Left renal pelvis (tissue), 4 donors: Measurements from ENCODE around the gene TRIM15. TPM values are rescaled to one million over a fixed set of nuclear protein-coding genes. Genes with fewer than 3 reads are reported as not detected.

Source experiments
- DNase-seq, 4 donors: peaks; one replicate each; pipeline ENCODE4 v3.0.0-alpha.2; 2013; ENCODE audit warnings: low read depth in 4 of 4, low spot score in 3 of 4
- polyA plus RNA-seq, 4 donors: library from polyadenylated mRNA; unstranded; fragments of 120-200 nt; gene quantifications; one replicate each; pipeline ENCODE4 v1.2.1, GENCODE V29; 2013; ENCODE audit not compliant: insufficient read length in 4 of 4

Gene TRIM15
- polyA plus RNA-seq, 4 donors: 0.14 TPM; not detected in 3

DNA sequence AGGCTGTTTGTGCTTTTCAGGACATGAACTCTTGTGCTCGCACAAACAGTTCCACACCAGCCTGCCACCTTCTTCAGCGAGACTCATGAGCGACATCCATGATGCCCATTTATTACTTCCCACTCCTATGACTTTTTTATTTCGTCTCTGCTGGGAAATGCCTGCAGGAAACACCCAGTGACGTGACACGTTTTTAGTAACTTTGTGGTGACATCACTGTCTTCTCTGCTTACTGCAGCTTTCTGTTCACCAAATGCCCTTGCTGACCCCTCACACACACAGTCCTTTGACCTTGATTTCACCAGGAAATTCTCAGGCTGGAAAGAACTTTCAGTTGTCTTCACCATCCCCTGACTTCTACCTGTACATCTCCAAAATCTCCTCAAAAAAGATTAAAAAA, 18.5 kb upstream of the TRIM15 start:
- no peak for DNase-seq

DNA sequence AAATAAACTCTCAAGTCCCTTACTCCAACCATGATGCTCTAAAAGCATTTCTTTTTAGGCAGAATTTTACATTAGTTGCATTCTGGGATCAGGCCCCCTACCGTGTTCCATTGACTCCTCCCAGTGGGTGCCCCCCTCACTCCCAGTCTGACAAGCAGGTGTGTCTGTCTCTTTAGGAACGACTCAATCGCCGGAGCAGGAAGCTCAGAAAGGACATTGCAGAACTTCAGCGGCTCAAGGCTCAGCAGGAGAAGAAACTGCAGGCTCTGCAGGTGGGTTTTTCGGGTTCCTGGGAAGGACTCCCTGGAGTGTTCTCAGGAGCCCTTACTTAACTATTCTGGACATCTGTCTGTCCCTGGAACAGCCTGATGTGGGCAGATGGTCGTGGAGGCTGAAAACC, 17.5 kb upstream of the TRIM15 start:
- DNase-seq: no peak

- DNase-seq: no peak
Measured at GRCh38 chr6:30147096-30147495, 16.2 kb upstream of the TRIM15 start.

DNA sequence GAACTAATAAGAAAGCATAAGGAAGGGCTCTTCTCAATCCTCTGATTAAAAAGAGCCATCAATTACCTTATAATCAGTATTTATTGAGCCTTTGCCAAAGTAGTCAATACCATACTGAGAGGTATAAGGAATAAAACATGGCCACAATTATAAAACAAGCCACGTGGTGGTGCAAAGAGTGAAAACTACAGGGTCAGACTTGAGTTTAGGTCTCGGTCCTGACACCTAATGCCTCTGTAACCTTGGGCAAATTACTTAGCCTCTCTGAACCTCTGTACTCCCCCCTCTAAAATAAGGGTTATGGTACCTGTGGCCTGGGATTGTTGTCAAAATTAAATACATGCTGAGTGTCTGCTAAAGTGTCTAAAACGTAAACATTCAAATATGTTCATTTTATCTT, 14.1 kb upstream of the TRIM15 start:
- DNase-seq: no peak

- no peak for DNase-seq
Measured at GRCh38 chr6:30149858-30150550, 13.3 kb upstream of the TRIM15 start.

- DNase-seq: no peak
Measured at GRCh38 chr6:30150671-30151395, 12.5 kb upstream of the TRIM15 start.

DNA sequence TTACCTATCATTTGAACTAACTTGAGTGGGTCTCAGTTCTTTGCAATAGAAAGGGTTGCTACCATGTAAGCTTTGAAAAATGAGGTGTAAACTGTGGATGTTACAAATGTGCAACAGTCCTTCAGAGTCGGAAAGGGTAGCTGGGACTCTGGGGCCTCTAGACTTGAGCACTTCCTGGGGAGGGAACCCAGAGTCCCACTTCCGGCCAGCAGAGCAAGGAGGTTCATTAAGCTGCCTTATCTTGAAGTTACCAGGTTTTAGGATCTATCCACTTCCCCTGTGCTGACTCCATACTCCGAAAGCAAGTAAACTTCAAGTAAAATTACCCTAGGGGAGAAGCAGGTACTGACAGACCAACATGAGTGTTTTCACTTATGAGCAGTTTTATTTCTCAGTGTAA, 11.8 kb upstream of the TRIM15 start:
- no peak for DNase-seq

DNA sequence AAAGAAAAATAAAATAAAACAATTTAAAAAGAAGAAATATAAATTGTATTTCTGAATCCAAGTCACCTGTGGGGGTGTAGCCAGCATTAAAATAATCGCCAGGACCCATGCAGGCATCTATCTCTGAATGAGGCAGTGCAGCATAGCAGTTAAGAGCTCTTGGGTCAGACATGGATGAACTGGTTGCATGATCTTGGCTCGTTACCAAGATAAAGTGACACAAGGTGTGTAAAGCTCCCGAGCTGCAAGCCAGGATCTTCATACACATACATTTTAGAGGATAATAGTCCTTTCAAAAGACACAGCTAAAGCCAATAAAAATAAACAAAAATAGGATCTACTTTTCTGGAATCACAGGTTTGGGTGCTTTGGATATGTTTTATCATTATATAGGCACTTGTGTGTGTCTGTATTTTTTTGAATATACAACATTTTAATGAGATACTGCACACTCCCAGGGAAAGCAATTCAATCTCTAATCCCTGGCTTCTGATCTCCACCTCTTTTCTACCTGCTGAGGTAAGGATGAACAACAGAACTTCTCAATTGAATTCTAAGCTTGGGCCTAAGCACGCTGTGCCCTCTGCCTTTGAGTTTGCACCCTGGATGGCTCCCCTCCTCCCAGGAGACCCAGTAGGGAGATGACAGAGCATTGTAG, 11.2 kb upstream of the TRIM15 start:
- DNase-seq: no peak

DNA sequence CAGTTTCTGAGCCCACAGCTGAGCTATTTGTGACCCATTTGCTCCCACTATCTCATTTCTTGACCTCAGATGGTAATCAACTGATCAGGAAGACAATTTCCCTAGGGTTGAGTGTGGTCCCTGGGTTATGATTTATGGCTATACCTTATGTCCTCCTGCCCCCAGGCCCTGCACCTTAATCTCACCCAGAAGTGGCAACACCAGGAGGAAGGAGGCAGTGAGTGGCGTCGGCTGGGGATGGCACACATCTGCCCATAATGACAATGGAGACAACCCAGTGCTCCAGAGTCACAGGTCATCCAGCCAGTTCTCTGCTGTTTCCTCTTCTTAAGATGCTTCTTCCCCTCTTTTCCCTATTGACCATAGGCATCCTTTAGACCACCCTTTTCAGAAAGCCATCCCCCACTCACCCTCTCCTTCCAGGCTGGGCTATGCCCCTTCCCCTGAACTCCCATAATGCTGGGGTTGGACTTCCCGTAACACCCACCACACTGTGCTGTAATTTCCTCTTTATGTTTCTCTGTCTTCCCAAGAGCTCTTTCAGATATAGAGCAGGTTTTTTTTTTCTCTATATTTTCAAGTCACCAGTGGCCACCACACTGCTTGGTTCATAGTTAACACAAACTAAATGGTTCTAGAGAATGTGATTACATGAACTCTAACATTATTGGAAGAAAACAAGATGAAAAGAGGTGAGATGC, 10.3 kb upstream of the TRIM15 start:
- no peak for DNase-seq

- no peak for DNase-seq
Measured at GRCh38 chr6:30154061-30154460, 9.3 kb upstream of the TRIM15 start.

GRCh38 chr6:30154709-30155519, 8.4 kb upstream of the TRIM15 start:
- no peak for DNase-seq

GRCh38 chr6:30155520-30156261, 7.7 kb upstream of the TRIM15 start:
- no peak for DNase-seq

- no peak for DNase-seq
Measured at GRCh38 chr6:30156262-30156599, 7.1 kb upstream of the TRIM15 start.

- DNase-seq: no peak
Measured at GRCh38 chr6:30156774-30157173, 6.6 kb upstream of the TRIM15 start.

GRCh38 chr6:30157581-30157980, 5.8 kb upstream of the TRIM15 start:
- no peak for DNase-seq

DNA sequence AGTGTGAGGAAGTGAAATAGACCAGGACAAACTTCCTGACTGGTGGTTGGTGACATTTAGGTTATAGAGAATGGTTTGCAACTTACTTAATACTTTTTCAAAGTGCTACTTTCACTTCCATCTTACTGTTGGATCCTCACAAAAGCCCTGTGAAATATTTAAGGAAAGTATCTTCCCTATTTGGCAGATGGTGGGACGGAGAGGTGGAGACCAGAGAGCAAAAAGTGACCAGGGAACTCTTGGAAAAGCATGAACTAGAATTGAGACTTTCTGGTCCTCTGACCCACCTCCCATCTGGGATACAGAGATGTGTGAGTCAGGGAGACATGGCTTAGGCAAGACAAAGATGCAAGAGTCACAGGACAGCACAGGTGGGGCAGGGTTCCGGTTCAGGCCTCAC, 5.3 kb upstream of the TRIM15 start:
- no peak for DNase-seq

DNA sequence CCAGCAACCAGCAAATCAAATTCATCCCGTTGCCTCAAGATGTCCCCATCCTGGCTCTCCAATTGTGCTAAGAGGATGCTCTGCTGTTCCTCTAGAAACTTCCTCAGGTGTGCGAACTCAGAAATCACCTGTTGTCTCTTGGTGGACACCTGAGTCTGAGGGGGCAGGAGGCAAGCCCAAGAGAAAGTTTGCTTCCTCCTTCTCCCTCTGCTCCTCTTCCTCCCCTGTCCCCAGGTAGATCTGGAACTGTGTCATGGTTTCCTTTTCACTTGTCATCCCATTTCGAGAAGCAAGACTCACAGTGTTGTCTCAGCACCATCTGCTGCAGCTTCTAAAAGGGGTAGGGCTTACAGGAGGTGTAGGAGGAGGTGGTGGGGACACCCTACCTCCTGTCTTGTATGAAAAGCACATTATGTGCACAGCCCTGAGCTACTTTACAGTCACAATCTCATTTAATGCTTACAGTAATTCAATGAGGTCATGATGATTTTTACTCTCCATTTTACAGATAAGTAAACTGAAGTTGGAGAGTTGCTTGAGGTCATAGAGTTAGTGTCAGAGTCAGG, 4.8 kb upstream of the TRIM15 start:
- DNase-seq: no peak

DNA sequence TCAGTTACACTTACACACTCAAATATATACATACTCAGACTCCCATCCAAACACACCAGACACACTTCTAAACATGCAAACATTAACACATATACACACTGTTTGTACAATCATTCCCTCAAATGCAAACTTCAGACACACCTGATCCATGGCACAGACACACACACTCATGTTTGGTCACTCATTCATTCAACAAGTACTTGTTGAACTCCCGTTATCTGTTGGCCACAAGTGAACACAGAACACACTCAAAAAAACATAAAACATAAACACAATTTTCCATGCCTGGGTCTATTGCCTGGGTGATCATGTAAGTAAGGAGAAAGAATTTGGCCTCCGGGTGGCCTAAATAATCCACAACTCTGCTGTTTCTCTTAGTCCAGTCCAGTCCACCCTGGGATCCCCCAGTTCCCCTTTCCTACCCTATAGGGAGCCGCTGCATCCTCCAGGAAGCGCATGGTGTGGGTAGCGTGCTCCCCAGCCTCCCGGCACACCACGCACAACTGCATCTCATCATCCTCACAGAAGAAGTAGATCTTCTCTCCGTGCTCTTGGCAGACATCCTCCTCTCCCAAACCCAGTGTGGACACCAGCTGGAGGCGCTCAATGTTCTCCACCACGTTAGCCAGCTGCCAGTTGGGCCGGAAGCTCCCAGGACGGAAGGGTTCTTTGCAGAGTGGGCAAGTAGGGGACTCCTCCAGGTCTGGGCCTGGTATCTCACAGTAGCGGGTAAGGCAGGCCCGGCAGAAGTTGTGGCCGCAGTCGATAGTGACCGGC, 3.1 kb upstream of the TRIM15 start:
- no peak for DNase-seq
